HG03432 (cell line): Measurements from ENCODE around the gene LMAN1.

Experiments
- ATAC-seq: cut with Tn5 transposase; IDR thresholded peaks from one replicate; pipeline ENCODE4 v1.9.1; 2021; ENCODE audit warnings: mild to moderate bottlenecking, moderate library complexity; ENCODE audit not compliant: unreplicated experiment

LMAN1 gene

DNA sequence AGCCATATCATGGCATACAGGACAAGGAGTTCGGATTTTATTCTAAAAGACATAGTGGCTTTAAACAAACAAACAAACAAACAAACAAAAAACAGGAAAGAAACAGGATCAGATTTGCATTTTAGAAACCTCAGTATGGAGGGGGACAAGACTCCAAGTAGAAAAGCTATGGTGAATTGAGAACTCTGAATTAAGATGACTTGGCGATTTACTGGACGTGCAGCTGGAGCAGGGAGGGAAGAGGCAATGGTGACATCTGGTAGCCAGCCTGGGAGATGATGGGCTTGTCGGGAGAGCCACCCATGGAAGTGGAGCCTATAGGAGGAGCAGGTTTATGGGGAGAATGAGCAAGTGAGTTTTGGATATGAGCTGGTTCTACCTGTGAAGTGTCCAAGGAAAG lies 53.8 kb downstream of the LMAN1 start:
- ATAC-seq: no peak

DNA sequence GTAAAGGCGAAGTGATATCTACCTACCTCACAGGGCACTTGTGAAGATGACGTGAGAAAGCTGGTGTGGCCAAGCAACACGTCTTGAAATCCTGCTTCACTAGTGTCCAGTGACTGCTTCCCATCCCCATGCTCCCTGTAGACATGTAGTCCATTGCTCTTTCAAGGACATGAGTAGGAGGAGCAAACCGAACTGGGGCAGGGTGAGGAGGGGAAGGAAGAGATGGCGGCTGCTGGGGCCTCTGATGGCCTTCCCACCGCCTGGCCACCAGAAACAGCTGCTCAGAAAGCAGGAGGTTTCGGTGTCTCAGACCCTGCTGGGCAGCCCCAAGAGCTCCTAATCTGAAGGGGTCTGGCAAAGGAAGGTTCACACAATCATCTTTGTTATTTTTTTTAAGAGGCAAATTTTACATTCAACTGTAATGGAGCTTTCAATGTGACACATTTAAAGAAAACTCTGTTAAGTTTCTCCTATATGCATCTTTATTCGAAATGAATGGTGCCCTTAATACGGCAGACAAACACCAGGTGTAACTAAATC lies 55.3 kb downstream of the LMAN1 start:
- no peak for ATAC-seq

GRCh38 chr18:59303006-59303405 lies 56.1 kb downstream of the LMAN1 start:
- ATAC-seq: no peak

DNA sequence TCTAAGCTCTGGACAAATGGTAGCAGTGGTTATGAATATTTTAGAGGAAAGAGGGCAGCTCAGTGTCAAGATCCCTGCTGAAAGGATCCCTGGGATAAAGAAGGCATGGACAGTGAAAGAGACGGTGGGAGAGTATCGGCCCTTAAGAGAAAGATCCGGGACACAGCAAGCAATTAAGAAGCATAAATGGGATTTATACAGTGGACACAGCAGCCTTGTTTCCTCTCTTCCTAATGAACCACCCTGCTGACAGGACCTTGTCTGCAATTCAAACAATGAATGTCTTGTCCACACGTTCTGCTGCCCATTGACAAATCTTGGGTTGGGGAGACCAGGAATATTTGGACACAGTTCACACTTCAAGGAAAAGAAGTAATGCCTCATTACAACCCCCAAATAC lies 57.1 kb downstream of the LMAN1 start:
- no peak for ATAC-seq

DNA sequence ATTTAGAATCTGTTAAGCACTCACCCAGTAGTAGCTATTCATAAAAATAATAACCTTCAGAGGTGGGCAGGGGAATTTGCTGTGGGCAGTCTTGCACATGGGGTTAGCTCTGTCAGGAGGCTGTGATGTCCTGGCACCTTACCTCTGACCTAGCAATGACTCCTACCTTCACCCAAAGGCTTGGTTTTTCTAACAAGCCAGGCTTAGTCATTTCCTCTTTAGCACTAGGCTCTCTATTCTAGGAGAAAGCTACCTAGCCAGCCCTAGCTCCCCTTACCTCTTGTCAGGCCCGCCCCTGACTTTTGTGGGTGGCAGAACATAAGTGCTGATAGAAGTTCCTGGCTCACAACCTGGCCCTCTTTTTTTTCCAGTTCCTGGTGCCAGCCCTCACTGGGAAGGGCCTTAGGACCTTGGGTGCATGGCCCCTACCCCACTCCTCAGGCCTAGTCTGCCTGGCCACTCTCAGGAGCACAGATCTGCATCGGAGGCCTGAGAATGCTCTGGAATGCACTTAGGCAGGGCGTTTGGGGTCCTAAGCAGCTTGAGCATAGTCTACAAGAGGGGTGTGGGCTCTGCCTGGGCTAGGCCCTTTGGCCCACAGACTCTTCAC lies 58.3 kb downstream of the LMAN1 start:
- ATAC-seq: no peak

DNA sequence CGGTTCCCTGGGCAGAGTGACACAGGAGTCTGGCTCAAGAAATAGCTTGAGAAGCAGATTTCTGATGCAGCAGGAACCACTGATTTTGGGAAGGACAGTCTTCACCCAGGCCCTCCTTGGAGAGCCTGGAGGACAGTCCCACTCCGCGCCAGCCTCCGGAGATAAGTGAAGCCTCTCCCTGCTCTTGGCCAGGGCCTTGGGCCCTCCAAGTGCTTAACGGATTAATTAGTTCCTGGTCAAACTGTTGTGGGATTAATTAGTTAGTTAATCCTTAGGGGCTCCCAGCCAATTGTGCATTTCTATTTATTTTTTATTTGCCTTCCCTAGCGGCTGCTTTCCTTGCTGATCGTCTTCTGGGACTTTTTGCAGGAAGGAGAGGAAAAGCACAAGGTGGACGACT lies 60.2 kb downstream of the LMAN1 start:
- no peak for ATAC-seq

DNA sequence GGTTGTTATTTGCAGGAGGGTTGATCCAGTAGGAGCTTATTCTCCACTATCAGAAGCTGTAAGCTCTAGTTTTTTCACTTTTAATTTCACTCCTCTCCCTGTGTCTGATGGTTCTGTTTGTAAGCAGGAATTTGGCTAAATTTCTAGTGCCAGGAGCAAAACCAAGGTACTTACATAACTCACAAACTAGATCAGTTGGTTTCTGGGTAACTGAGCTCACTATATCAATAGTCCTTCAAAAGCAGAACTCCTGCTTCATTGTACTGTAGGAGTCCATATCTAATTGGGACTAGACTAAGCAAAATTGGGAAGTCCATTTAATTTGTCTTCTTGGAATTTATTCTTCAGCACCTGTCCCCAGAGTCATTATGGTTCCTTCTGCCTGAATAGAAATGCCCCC lies 65.7 kb downstream of the LMAN1 start:
- ATAC-seq: no peak

DNA sequence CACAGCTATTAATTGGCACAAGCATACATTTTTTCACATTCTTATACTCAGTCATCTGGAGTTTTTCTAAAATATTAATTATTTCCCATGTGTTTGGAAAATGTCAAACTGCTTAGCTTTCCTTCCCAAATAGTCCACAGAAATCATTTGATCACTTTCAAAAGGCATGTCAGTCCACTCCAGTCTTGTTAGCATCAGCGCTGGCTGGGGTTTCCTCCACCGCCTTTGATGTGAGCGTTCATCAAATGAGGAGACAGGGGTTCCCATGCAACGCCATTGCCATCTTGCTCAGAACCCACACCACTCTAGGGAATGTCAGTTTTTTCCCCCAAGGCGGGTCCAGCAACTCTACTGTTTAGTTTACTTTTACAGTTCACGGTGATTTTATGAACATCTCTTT lies 72.7 kb downstream of the LMAN1 start:
- no peak for ATAC-seq

DNA sequence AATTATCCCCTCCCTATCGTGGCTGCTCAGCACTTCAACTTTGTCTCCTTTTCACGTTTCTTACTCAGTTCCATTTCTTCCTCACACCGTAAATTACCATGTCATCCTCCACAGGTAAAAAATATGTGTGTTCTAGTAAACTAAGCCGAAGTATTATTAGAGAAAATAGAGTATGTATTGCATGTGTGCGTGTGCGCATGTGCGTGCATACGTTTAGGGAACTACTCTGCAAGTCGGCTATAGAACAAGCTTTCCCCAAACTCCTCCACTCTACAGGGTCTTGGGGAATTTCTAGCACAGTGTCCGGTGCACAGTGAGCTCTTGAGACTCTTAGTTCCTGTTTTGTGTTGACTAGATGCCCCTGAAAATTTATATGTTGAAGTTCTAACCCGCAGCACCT lies 76.7 kb downstream of the LMAN1 start:
- no peak for ATAC-seq

- ATAC-seq: no peak
Observed at GRCh38 chr18:59279722-59280121, 79.3 kb downstream of the LMAN1 start.

DNA sequence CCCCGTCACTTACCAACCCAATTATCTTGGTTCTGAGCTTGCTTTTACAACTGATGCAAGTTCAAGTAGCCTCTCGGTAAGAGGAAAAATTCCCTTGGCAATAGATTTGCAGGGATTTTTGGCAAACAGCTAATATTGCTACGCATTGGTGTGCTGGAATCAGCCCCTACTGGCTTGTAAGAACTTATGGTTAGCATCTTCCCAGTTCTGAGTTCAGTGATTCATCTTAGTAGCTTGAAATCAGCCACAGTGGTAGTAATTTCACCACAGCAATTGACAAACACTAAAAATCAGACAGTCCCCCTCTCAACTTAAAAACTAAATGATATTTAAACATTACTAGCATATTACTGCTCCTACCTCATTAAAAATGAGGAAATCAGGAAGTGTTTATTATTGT lies 79.9 kb downstream of the LMAN1 start:
- no peak for ATAC-seq

DNA sequence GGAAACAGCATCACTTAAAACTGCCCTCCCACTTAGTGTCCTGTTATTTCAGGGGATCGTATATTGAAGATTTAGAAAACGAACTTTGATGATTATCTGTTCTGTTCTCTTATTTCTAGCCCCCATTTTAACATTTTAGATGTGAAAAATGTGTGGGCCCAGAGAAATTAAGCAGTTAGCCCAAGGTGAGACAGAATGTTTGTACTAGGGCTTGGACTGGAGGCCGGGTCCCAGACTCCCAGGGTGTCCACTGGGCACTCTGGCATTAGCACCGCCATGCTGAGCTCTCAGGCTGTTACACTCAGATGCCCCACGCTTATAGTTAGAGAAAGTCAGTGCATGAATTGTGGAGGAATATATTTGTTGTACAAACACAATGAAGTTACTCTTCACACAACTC lies 80.3 kb downstream of the LMAN1 start:
- ATAC-seq: no peak
